ENCODE results near the gene PSMD11.

Gene PSMD11

GRCh38 chr17:32492648-32493289 is 48.5 kb downstream of the PSMD11 start:
- ChIA-PET POLR2A (no interaction called here), CTCF (no interaction called here)
- WGBS (ENCODE audit: insufficient coverage), result 95% methylated on average over 3 of the region's 7 CpGs
- no peak for DNase-seq
- Histone ChIP-seq H3K9me3 (ENCODE audit: control extremely low read depth in 1 of 5, control insufficient read depth in 4 of 5, insufficient read depth in 2 of 5, low read depth in 1 of 5, low read length in 4 of 5) (no peaks in the 10 kb centered on the region), H3K4me3 (ENCODE audit: control insufficient read depth in 1 of 7, extremely low read depth in 1 of 7, insufficient read depth in 4 of 7, low read depth in 2 of 7, low read length in 6 of 7) (no peak overlapping the region), H3K27me3 (replicated peaks in 2 of 5; ENCODE audit: control insufficient read depth in 4 of 5, insufficient read depth in 5 of 5, low read length in 4 of 5) (peaks cover 0 to 2% (median 0%) of the 10 kb centered on the region in 5 experiments), H3K4me1 (ENCODE audit: control extremely low read depth in 1 of 4, control insufficient read depth in 4 of 4, insufficient read depth in 4 of 4, low read length in 3 of 4) (peaks cover 0 to 25% (median 16%) of the 10 kb centered on the region in 4 experiments), H3K27ac (ENCODE audit: insufficient read depth in 1 of 2, low read depth in 1 of 2, low read length in 2 of 2, poor library complexity in 1 of 2, severe bottlenecking in 2 of 2) (no peak overlapping the region), H3K36me3 (ENCODE audit: control insufficient read depth in 4 of 4, insufficient read depth in 4 of 4, low read length in 3 of 4) (peaks cover 0 to 5% (median 1%) of the 10 kb centered on the region in 4 experiments)

DNA sequence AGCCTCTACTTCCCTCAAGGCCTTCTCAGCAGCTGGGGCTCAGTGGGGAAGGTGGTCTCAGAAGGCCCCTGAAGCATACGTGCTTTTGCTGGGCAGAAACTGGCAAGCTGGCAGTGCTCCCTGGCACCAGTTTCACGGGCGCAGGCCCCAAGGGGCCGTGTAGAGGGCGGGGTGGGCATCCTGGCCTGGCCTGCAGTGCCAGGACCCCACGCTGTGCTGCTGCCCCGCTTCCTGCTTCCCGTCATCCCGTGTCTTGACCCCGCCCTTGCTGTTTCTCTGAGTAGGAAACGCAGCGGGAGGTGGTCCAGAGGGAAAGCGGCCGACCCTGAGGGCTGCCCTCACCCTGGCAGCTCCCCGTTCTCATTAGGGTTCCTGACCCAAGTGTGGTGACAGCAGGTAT is 49.3 kb downstream of the PSMD11 start:
- ChIA-PET POLR2A (no interaction called here), CTCF (no interaction called here)
- H3K4me1 ChIP-seq (ENCODE audit: control extremely low read depth in 1 of 4, control insufficient read depth in 4 of 4, insufficient read depth in 4 of 4, low read length in 3 of 4), result peaks cover 0 to 23% (median 14%) of the 10 kb centered on the region in 4 experiments
- no peak for DNase-seq
- no peaks in the 10 kb centered on the region for H3K9me3 ChIP-seq (ENCODE audit: control extremely low read depth in 1 of 5, control insufficient read depth in 4 of 5, insufficient read depth in 2 of 5, low read depth in 1 of 5, low read length in 4 of 5)
- no peak overlapping the region for H3K4me3 ChIP-seq (ENCODE audit: control insufficient read depth in 1 of 7, extremely low read depth in 1 of 7, insufficient read depth in 4 of 7, low read depth in 2 of 7, low read length in 6 of 7)
- H3K27me3 ChIP-seq (replicated peaks in 2 of 5; ENCODE audit: control insufficient read depth in 4 of 5, insufficient read depth in 5 of 5, low read length in 4 of 5), result peaks cover 0 to 2% (median 0%) of the 10 kb centered on the region in 5 experiments
- WGBS (ENCODE audit: insufficient coverage), result 93% methylated on average over 11 of the region's 15 CpGs
- peaks cover 0 to 3% (median under 1%) of the 10 kb centered on the region in 4 experiments for H3K36me3 ChIP-seq (ENCODE audit: control insufficient read depth in 4 of 4, insufficient read depth in 4 of 4, low read length in 3 of 4)
- no peak overlapping the region for H3K27ac ChIP-seq (ENCODE audit: insufficient read depth in 1 of 2, low read depth in 1 of 2, low read length in 2 of 2, poor library complexity in 1 of 2, severe bottlenecking in 2 of 2)

DNA sequence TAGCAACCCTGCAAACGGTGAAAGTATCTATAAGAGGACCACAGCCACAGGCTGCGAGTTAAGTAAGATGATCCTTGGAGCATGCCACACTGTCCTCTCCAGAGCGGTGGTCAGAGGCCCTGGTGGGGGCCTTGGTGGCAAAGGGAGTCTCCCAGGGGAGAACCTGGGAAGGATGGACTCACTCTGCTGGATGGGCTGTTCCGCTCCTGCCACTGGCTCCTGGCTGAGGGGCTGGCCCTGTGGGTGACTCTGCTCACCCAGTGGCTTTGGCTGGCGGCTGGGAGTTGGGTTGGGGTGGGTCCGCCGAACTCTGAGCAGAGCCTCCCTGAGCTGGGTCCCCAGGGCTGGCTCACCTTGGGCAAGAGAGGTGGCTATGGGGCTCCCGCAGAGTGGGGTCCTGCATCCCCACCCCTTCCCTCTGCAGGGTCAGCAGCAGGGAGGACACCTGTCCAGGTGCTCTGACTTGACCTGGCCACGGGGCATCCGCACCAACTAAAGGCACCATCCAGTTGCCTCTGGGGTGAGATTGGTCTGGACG is 49.7 kb downstream of the PSMD11 start:
- Histone ChIP-seq H3K27me3 (replicated peaks in 2 of 5; ENCODE audit: control insufficient read depth in 4 of 5, insufficient read depth in 5 of 5, low read length in 4 of 5) (peaks cover 0 to 2% (median 0%) of the 10 kb centered on the region in 5 experiments), H3K36me3 (ENCODE audit: control insufficient read depth in 4 of 4, insufficient read depth in 4 of 4, low read length in 3 of 4) (peaks cover 0 to 3% (median 0%) of the 10 kb centered on the region in 4 experiments), H3K9me3 (ENCODE audit: control extremely low read depth in 1 of 5, control insufficient read depth in 4 of 5, insufficient read depth in 2 of 5, low read depth in 1 of 5, low read length in 4 of 5) (no peaks in the 10 kb centered on the region), H3K27ac (ENCODE audit: insufficient read depth in 1 of 2, low read depth in 1 of 2, low read length in 2 of 2, poor library complexity in 1 of 2, severe bottlenecking in 2 of 2) (no peak overlapping the region), H3K4me3 (ENCODE audit: control insufficient read depth in 1 of 7, extremely low read depth in 1 of 7, insufficient read depth in 4 of 7, low read depth in 2 of 7, low read length in 6 of 7) (no peak overlapping the region), H3K4me1 (ENCODE audit: control extremely low read depth in 1 of 4, control insufficient read depth in 4 of 4, insufficient read depth in 4 of 4, low read length in 3 of 4) (peaks cover 0 to 23% (median 14%) of the 10 kb centered on the region in 4 experiments)
- POLR2A ChIA-PET, result no interaction called here
- DNase-seq, result no peak
- over 99% methylated on average over 8 of the region's 11 CpGs for WGBS (ENCODE audit: insufficient coverage)
- CTCF ChIA-PET, result no interaction called here

GRCh38 chr17:32494621-32495358 is 50.5 kb downstream of the PSMD11 start:
- ChIA-PET POLR2A (no interaction called here), CTCF (no interaction called here)
- H3K27me3 ChIP-seq (replicated peaks in 2 of 5; ENCODE audit: control insufficient read depth in 4 of 5, insufficient read depth in 5 of 5, low read length in 4 of 5), result no peaks in the 10 kb centered on the region
- peaks cover 0 to 23% (median 14%) of the 10 kb centered on the region in 4 experiments for H3K4me1 ChIP-seq (ENCODE audit: control extremely low read depth in 1 of 4, control insufficient read depth in 4 of 4, insufficient read depth in 4 of 4, low read length in 3 of 4)
- 96% methylated on average over 34 of the region's 34 CpGs for WGBS (ENCODE audit: insufficient coverage)
- H3K4me3 ChIP-seq (ENCODE audit: control insufficient read depth in 1 of 7, extremely low read depth in 1 of 7, insufficient read depth in 4 of 7, low read depth in 2 of 7, low read length in 6 of 7), result peak overlapping the region in 1 of 7 experiments; percentile 59
- DNase-seq, result no peak
- no peaks in the 10 kb centered on the region for H3K9me3 ChIP-seq (ENCODE audit: control extremely low read depth in 1 of 5, control insufficient read depth in 4 of 5, insufficient read depth in 2 of 5, low read depth in 1 of 5, low read length in 4 of 5)
- peaks cover 0 to 3% (median 0%) of the 10 kb centered on the region in 4 experiments for H3K36me3 ChIP-seq (ENCODE audit: control insufficient read depth in 4 of 4, insufficient read depth in 4 of 4, low read length in 3 of 4)
- no peak overlapping the region for H3K27ac ChIP-seq (ENCODE audit: insufficient read depth in 1 of 2, low read depth in 1 of 2, low read length in 2 of 2, poor library complexity in 1 of 2, severe bottlenecking in 2 of 2)

- peaks cover 0 to 23% (median 14%) of the 10 kb centered on the region in 4 experiments for H3K4me1 ChIP-seq (ENCODE audit: control extremely low read depth in 1 of 4, control insufficient read depth in 4 of 4, insufficient read depth in 4 of 4, low read length in 3 of 4)
- POLR2A ChIA-PET, result no interaction called here
Observed at GRCh38 chr17:32495359-32496231, 51.3 kb downstream of the PSMD11 start.

GRCh38 chr17:32496395-32497073 is 52.2 kb downstream of the PSMD11 start:
- WGBS (ENCODE audit: insufficient coverage), result 91% methylated on average over 14 of the region's 16 CpGs
- peaks cover 0 to 23% (median 14%) of the 10 kb centered on the region in 4 experiments for H3K4me1 ChIP-seq (ENCODE audit: control extremely low read depth in 1 of 4, control insufficient read depth in 4 of 4, insufficient read depth in 4 of 4, low read length in 3 of 4)
- no peak overlapping the region for H3K4me3 ChIP-seq (ENCODE audit: control insufficient read depth in 1 of 7, extremely low read depth in 1 of 7, insufficient read depth in 4 of 7, low read depth in 2 of 7, low read length in 6 of 7)
- no peaks in the 10 kb centered on the region for H3K9me3 ChIP-seq (ENCODE audit: control extremely low read depth in 1 of 5, control insufficient read depth in 4 of 5, insufficient read depth in 2 of 5, low read depth in 1 of 5, low read length in 4 of 5)
- ChIA-PET CTCF (no interaction called here), POLR2A (no interaction called here)
- no peaks in the 10 kb centered on the region for H3K36me3 ChIP-seq (ENCODE audit: control insufficient read depth in 4 of 4, insufficient read depth in 4 of 4, low read length in 3 of 4)
- DNase-seq, result no peak
- no peaks in the 10 kb centered on the region for H3K27me3 ChIP-seq (replicated peaks in 2 of 5; ENCODE audit: control insufficient read depth in 4 of 5, insufficient read depth in 5 of 5, low read length in 4 of 5)
- no peak overlapping the region for H3K27ac ChIP-seq (ENCODE audit: insufficient read depth in 1 of 2, low read depth in 1 of 2, low read length in 2 of 2, poor library complexity in 1 of 2, severe bottlenecking in 2 of 2)

More at GRCh38 chr17:32495359-32496231, 51.3 kb downstream of the PSMD11 start:
- 78% methylated on average over 44 of the region's 45 CpGs for WGBS (ENCODE audit: insufficient coverage)
- H3K27me3 ChIP-seq (replicated peaks in 2 of 5; ENCODE audit: control insufficient read depth in 4 of 5, insufficient read depth in 5 of 5, low read length in 4 of 5), result no peaks in the 10 kb centered on the region
- peak in 2 of 3 donors; percentile 39 to 61 for DNase-seq
- CTCF ChIA-PET, result no interaction called here
- no peaks in the 10 kb centered on the region for H3K9me3 ChIP-seq (ENCODE audit: control extremely low read depth in 1 of 5, control insufficient read depth in 4 of 5, insufficient read depth in 2 of 5, low read depth in 1 of 5, low read length in 4 of 5)
- H3K27ac ChIP-seq (ENCODE audit: insufficient read depth in 1 of 2, low read depth in 1 of 2, low read length in 2 of 2, poor library complexity in 1 of 2, severe bottlenecking in 2 of 2), result no peak overlapping the region
- H3K36me3 ChIP-seq (ENCODE audit: control insufficient read depth in 4 of 4, insufficient read depth in 4 of 4, low read length in 3 of 4), result no peaks in the 10 kb centered on the region
- H3K4me3 ChIP-seq (ENCODE audit: control insufficient read depth in 1 of 7, extremely low read depth in 1 of 7, insufficient read depth in 4 of 7, low read depth in 2 of 7, low read length in 6 of 7), result peak overlapping the region in 3 of 7 experiments; percentile 19 to 59 (median 28)

All from common myeloid progenitor, CD34-positive (primary cell).